Heart left ventricle (tissue), 16 donors: ENCODE measurements around the gene CADM2. TPM values are rescaled to one million over a fixed set of nuclear protein-coding genes. Genes with fewer than 3 reads are reported as not detected.

Experiments
- ATAC-seq, 4 donors: fragments of 200-7000 bp; cut with Tn5 transposase; one replicate each; pipeline ENCODE4 v1.9.1; 2020 to 2022; ENCODE audit warnings: moderate library complexity in 4 of 4, mild to moderate bottlenecking in 3 of 4, moderate number of reproducible peaks in 1 of 4
- DNase-seq, 5 donors: peaks; one replicate each; pipeline ENCODE4 v3.0.0-alpha.2; 2020
- H3K27ac ChIP-seq, 12 donors: fragments of 200-600 bp; sonication (generic) in 4 of 12; one replicate each; pipeline versions ENCODE4 v1.5.0 to v1.8.0; 2016 to 2022; ENCODE audit warnings: mild to moderate bottlenecking in 2 of 12
- H3K27me3 ChIP-seq, 9 donors: fragments of 200-600 bp; sonication (generic) in 2 of 9; one replicate each; pipeline versions ENCODE4 v1.5.1 to v1.8.0; 2016 to 2022; ENCODE audit warnings: mild to moderate bottlenecking in 3 of 9
- H3K36me3 ChIP-seq, 9 donors: fragments of 200-600 bp; sonication (generic) in 2 of 9; one replicate each; pipeline versions ENCODE4 v1.5.0 to v1.8.0; 2018 to 2022; ENCODE audit warnings: mild to moderate bottlenecking in 2 of 9
- H3K4me1 ChIP-seq, 12 donors: fragments of 200-600 bp; sonication (generic) in 4 of 12; one replicate each; pipeline versions ENCODE4 v1.5.0 to v1.8.0; 2016 to 2022; ENCODE audit warnings: mild to moderate bottlenecking in 3 of 12
- H3K4me3 ChIP-seq, 12 donors: fragments of 200-600 bp; sonication (generic) in 4 of 12; one replicate each; pipeline versions ENCODE4 v1.5.0 to v1.8.0; 2017 to 2022; ENCODE audit warnings: mild to moderate bottlenecking in 9 of 12, moderate library complexity in 4 of 12
- H3K9me3 ChIP-seq, 12 donors: fragments of 200-600 bp; sonication (generic) in 4 of 12; one replicate each; pipeline versions ENCODE4 v1.5.0 to v1.8.0; 2016 to 2022; ENCODE audit warnings: mild to moderate bottlenecking in 1 of 12
- CTCF ChIP-seq, 12 donors: fragments of 200-600 bp; sonication (generic) in 4 of 12; IDR thresholded peaks; one replicate each; pipeline versions ENCODE4 v1.5.0 to v1.8.0; 2018 to 2022; ENCODE audit warnings: antibody characterized with exemption in 12 of 12, mild to moderate bottlenecking in 5 of 12
- POLR2A ChIP-seq, 2 donors: fragments of 450-650 bp; IDR thresholded peaks; one replicate each; pipeline ENCODE4 v1.6.1; 2017; ENCODE audit warnings: antibody characterized with exemption in 2 of 2, mild to moderate bottlenecking in 2 of 2, moderate library complexity in 2 of 2
- WGBS, 4 donors: extraction: QIAGEN DNeasy Blood & Tissue Kit in 2 of 4; methylation state at CpG; one replicate each; pipeline versions ENCODE4 v1.1.5 to v1.1.7; 2013 to 2018; 5-methylcytosine and 5-hydroxymethylcytosine counted together
- intact Hi-C, 10 donors: fragments of 100-400 bp; cut with DNase I; formaldehyde crosslinking; loops; one replicate each; pipeline versions ENCODE4 v1.11.1 to v1.14.2; 2022
- polyA plus RNA-seq, 2 donors: library from polyadenylated mRNA; stranded (reverse); fragments of 200-250 nt; gene quantifications; one replicate each; pipeline ENCODE4 v1.2.3, GENCODE V29; 2013
- total RNA-seq, 9 donors: library from RNA; depleted of rRNA in 2 of 9; stranded (reverse); fragments of >200 nt in 2 of 9; fragmentation: NEBNext Ultra II Directional in 3 of 9; extraction: Animal tissue kit (Norgen Biotek cat#: 25700) in 3 of 9; gene quantifications; one replicate each; pipeline versions ENCODE4 v1.1.0 to v1.2.4, GENCODE V29; 2016 to 2023
- donor health status: ischemic (EF 13 %, LVEDD 7.1; RV severe dilation, severe dysfunction).
- donor health status: healthy with polysubstance abuse.
- donor health status: DM: no; HTN: yes; CAD: no.
- donor health status: DM: no; HTN: no; CAD: no.
- donor health status: ischemic (EF 25% LVEDD 6.9; RV normal size, moderate dysfunction).
- donor health status: ischemic (EF 25% LVEDD 5.7; RV mildly dilated, moderate dysfunction).
- donor health status: healthy.
- donor health status: DM: yes; HTN: yes; CAD: no.
- donor health status: ischemic (EF 35%, LVEDD 5.7; RV mildly dilated, moderate dysfunction).
- donor health status: nonischemic (EF 11% LVEDD 7.7; RV severe dilation, severe dysfunction).
- donor health status: DM: yes; HTN: yes; CAD: no.
- donor health status: PGD.
- donor health status: ischemic (EF 29% LVEDD 5.4; RV normal size, mild dysfunction).
- donor health status: nonischemic (EF 23%, LVEDD 6.1; RV moderate dilation, normal function).

Gene CADM2
- total and polyA plus RNA-seq, 11 donors = 0.19 to 2.3 (median 0.69) TPM

GRCh38 chr3:85041562-85042055, 82.8 kb downstream of the CADM2 start:
- 69 to 81% (median 77%) methylated on average over 2 of the region's 2 CpGs for WGBS, 4 donors
- TF ChIP-seq CTCF (IDR thresholded peaks at IDR 0.05) (no peak), POLR2A (IDR thresholded peaks at IDR 0.05) (no peak)
- intact Hi-C loops = no loop called here
- ATAC-seq (no peak), DNase-seq (no peak)
- no peaks in the 10 kb centered on the region for H3K27me3 ChIP-seq
- H3K27ac ChIP-seq = no peak overlapping the region
- no peaks in the 10 kb centered on the region for H3K9me3 ChIP-seq
- H3K36me3 ChIP-seq = no peaks in the 10 kb centered on the region
- H3K4me3 ChIP-seq = no peak overlapping the region
- no peaks in the 10 kb centered on the region for H3K4me1 ChIP-seq

GRCh38 chr3:85050821-85051220, 92.0 kb downstream of the CADM2 start:
- intact Hi-C loops = no loop called here
- TF ChIP-seq CTCF (IDR thresholded peaks at IDR 0.05) = no peak
- TF ChIP-seq POLR2A (IDR thresholded peaks at IDR 0.05) = no peak
- Histone ChIP-seq H3K4me3 (no peak overlapping the region), H3K4me1 (no peaks in the 10 kb centered on the region), H3K27me3 (no peaks in the 10 kb centered on the region), H3K36me3 (no peaks in the 10 kb centered on the region), H3K27ac (no peak overlapping the region), H3K9me3 (peaks cover 0 to 4% (median 0%) of the 10 kb centered on the region in 12 donors)
- ATAC-seq = no peak
- DNase-seq = no peak
- WGBS, 4 donors = 66 to 75% (median 70%) methylated on average over 4 of the region's 4 CpGs

- no peaks in the 10 kb centered on the region for H3K4me1 ChIP-seq
- 32 to 42% (median 34%) methylated on average over 1 of the region's 1 CpG for WGBS, 4 donors
- peaks cover 0 to 4% (median 0%) of the 10 kb centered on the region in 12 donors for H3K9me3 ChIP-seq
- no peaks in the 10 kb centered on the region for H3K36me3 ChIP-seq
- intact Hi-C loops = no loop called here
- no peak for DNase-seq
- no peaks in the 10 kb centered on the region for H3K27me3 ChIP-seq
- ATAC-seq = no peak
- TF ChIP-seq CTCF (IDR thresholded peaks at IDR 0.05) (no peak), POLR2A (IDR thresholded peaks at IDR 0.05) (no peak)
- no peak overlapping the region for H3K4me3 ChIP-seq
- H3K27ac ChIP-seq = no peak overlapping the region
Observed at GRCh38 chr3:85051786-85052185, 93.0 kb downstream of the CADM2 start.

- TF ChIP-seq CTCF (IDR thresholded peaks at IDR 0.05) = no peak
- TF ChIP-seq POLR2A (IDR thresholded peaks at IDR 0.05) = no peak
- no peak for DNase-seq
- Histone ChIP-seq H3K4me3 (no peak overlapping the region), H3K36me3 (no peaks in the 10 kb centered on the region), H3K4me1 (no peaks in the 10 kb centered on the region), H3K27ac (no peak overlapping the region), H3K9me3 (peaks cover 0 to 4% (median 0%) of the 10 kb centered on the region in 12 donors), H3K27me3 (no peaks in the 10 kb centered on the region)
- WGBS, 4 donors = 87 to 93% (median 88%) methylated on average over 1 of the region's 1 CpG
- intact Hi-C loops = no loop called here
- no peak for ATAC-seq
Observed at GRCh38 chr3:85053626-85054025, 94.8 kb downstream of the CADM2 start.
